IMR-90 (cell line): ENCODE measurements around the gene GPR179. TPM values are rescaled to one million over a fixed set of nuclear protein-coding genes. Genes with fewer than 3 reads are reported as not detected.

ENCODE experiments used
- ATAC-seq: fragments of 200-7000 bp; cut with Tn5 transposase; 2 replicates; pipeline ENCODE4 v1.9.1; 2020; ENCODE audit warnings: low read depth, mild to moderate bottlenecking, moderate library complexity
- BruUV-seq: library from RNA; stranded (reverse); fragments of 400-500 nt; replicated peaks from 2 replicates; lab custom pipeline; 2021; lab: Mats Ljungman, UMichigan
- CTCF ChIA-PET: fragments of 300-600 bp; formaldehyde crosslinking; extraction: SDS; loops from one replicate; lab custom pipeline; 2021; ENCODE audit warnings: antibody characterized with exemption; lab: Yijun Ruan, JAX
- POLR2A ChIA-PET: fragments of 300-600 bp; sonication (Branson Sonifier 250); formaldehyde crosslinking; loops from one replicate; lab custom pipeline; 2022; ENCODE audit warnings: antibody characterized with exemption; ENCODE audit not compliant: unreplicated experiment; lab: Charles Lee
- DNase-seq: peaks from one replicate; pipeline ENCODE4 v3.0.0; 2013
- H2AFZ ChIP-seq: replicated peaks from 2 replicates; pipeline ENCODE3; 2013; ENCODE audit warnings: low read length, mild to moderate bottlenecking; ENCODE audit not compliant: poor library complexity
- H2AK5ac ChIP-seq: 2 replicates; pipeline ENCODE4 v1.6.1; 2013; ENCODE audit warnings: low read depth, low read length, inconsistent platforms
- H2AK9ac ChIP-seq: replicated peaks from 2 replicates; pipeline ENCODE3; 2013; ENCODE audit warnings: mild to moderate bottlenecking, low read depth, low read length, moderate library complexity; ENCODE audit not compliant: poor library complexity
- H2BK120ac ChIP-seq: 2 replicates; pipeline ENCODE4 v1.6.1; 2013; ENCODE audit warnings: low read depth, low read length, inconsistent platforms
- H2BK15ac ChIP-seq: 3 replicates; pipeline ENCODE4 v1.6.1; 2013; ENCODE audit warnings: low read depth, low read length, inconsistent platforms
- H2BK20ac ChIP-seq: 2 replicates; pipeline ENCODE4 v1.6.1; 2013; ENCODE audit warnings: low read depth, mild to moderate bottlenecking, inconsistent platforms, low read length, moderate library complexity
- H2BK5ac ChIP-seq: 2 replicates; pipeline ENCODE4 v1.6.1; 2013; ENCODE audit warnings: mild to moderate bottlenecking, low read depth, low read length, inconsistent platforms; ENCODE audit not compliant: poor library complexity, severe bottlenecking
- H3K14ac ChIP-seq: replicated peaks from 2 replicates; pipeline ENCODE4 v1.6.1; 2013; ENCODE audit warnings: low read depth, low read length, inconsistent platforms
- H3K18ac ChIP-seq: 2 replicates; pipeline ENCODE4 v1.6.1; 2013; ENCODE audit warnings: low read depth, low read length, control low read depth
- H3K23ac ChIP-seq: 2 replicates; pipeline ENCODE4 v1.6.1; 2013; ENCODE audit warnings: low read depth, low read length, inconsistent platforms
- H3K27ac ChIP-seq: 2 replicates; pipeline ENCODE4 v1.5.1; 2013; ENCODE audit warnings: mild to moderate bottlenecking, control low read depth, low read length; ENCODE audit not compliant: insufficient read depth
- H3K27me3 ChIP-seq: 2 replicates; pipeline ENCODE4 v1.6.1; 2013; ENCODE audit warnings: low read length; ENCODE audit not compliant: control insufficient read depth, insufficient read depth
- H3K36me3 ChIP-seq: 2 replicates; pipeline ENCODE4 v1.6.1; 2013; ENCODE audit warnings: low read length, mixed read lengths; ENCODE audit not compliant: control insufficient read depth, insufficient read depth
- H3K4ac ChIP-seq: 2 replicates; pipeline ENCODE4 v1.6.1; 2013; ENCODE audit warnings: low read depth, low read length, inconsistent platforms
- H3K4me1 ChIP-seq: 2 replicates; pipeline ENCODE4 v1.6.1; 2013; ENCODE audit warnings: low read length, mixed read lengths; ENCODE audit not compliant: control insufficient read depth, insufficient read depth
- H3K4me2 ChIP-seq: 2 replicates; pipeline ENCODE4 v1.6.1; 2013; ENCODE audit warnings: low read depth, mild to moderate bottlenecking, control low read depth, low read length, moderate library complexity
- H3K4me3 ChIP-seq: 2 replicates; pipeline ENCODE4 v1.5.1; 2013; ENCODE audit warnings: low read depth, mild to moderate bottlenecking, control low read depth, low read length, moderate library complexity; ENCODE audit not compliant: insufficient read depth
- H3K56ac ChIP-seq: 2 replicates; pipeline ENCODE4 v1.6.1; 2013; ENCODE audit warnings: low read length, inconsistent platforms; ENCODE audit not compliant: insufficient read depth; ENCODE audit errors: extremely low read depth
- H3K79me1 ChIP-seq, 2 experiments: 2 replicates each; pipeline ENCODE4 v1.6.1; 2013; ENCODE audit warnings: low read length in 2 of 2, inconsistent platforms in 1 of 2, low read depth in 1 of 2
- H3K9ac ChIP-seq: 2 replicates; pipeline ENCODE4 v1.6.1; 2013; ENCODE audit warnings: low read depth, low read length, control low read depth
- H3K9me1 ChIP-seq: 2 replicates; pipeline ENCODE4 v1.6.1; 2013; ENCODE audit warnings: low read length, inconsistent platforms; ENCODE audit not compliant: insufficient read depth
- H3K9me3 ChIP-seq: 2 replicates; pipeline ENCODE4 v1.6.1; 2013; ENCODE audit warnings: low read length; ENCODE audit not compliant: control insufficient read depth, insufficient read depth
- H4K20me1 ChIP-seq: 2 replicates; pipeline ENCODE4 v1.6.1; 2013; ENCODE audit warnings: low read length, inconsistent platforms; ENCODE audit not compliant: insufficient read depth
- H4K5ac ChIP-seq: 2 replicates; pipeline ENCODE4 v1.6.1; 2013; ENCODE audit warnings: mild to moderate bottlenecking, low read depth, low read length, control low read depth
- H4K8ac ChIP-seq, 2 experiments: 2 replicates each; pipeline ENCODE4 v1.6.1; 2013; ENCODE audit warnings: low read depth in 2 of 2, low read length in 2 of 2, control low read depth in 1 of 2, inconsistent platforms in 1 of 2
- H4K91ac ChIP-seq: 2 replicates; pipeline ENCODE4 v1.6.1; 2013; ENCODE audit warnings: low read depth, low read length, inconsistent platforms; ENCODE audit not compliant: insufficient read depth
- BHLHE40 ChIP-seq: fragments of 150-350 bp; IDR thresholded peaks from 2 replicates; pipeline ENCODE4 v1.6.1; 2016; ENCODE audit warnings: mild to moderate bottlenecking, low read depth, low read length
- FOS ChIP-seq: fragments of 150-350 bp; IDR thresholded peaks from 2 replicates; pipeline ENCODE4 v1.6.1; 2016; ENCODE audit warnings: low read depth, low read length
- MAZ ChIP-seq: IDR thresholded peaks from 2 replicates; pipeline ENCODE4 v1.6.1; 2012; ENCODE audit warnings: low read depth, mild to moderate bottlenecking, low read length, improper control_type of control experiment, moderate library complexity, borderline replicate concordance
- WGBS, 2 experiments: methylation state at CpG; one replicate each; pipeline versions ENCODE4 v1.1.5 to v1.1.7; 2013; ENCODE audit warnings: missing lambda C conversion rate in 2 of 2; ENCODE audit not compliant: insufficient read length in 1 of 2; ENCODE audit errors: extremely low coverage in 2 of 2; 5-methylcytosine and 5-hydroxymethylcytosine counted together
- dilution Hi-C: fragments of 300-500 bp; cut with HindIII; formaldehyde crosslinking; loops from one replicate; pipeline ENCODE4 v1.14.3; 2018; ENCODE audit warnings: low sequenced_read_pairs; ENCODE audit not compliant: unreplicated experiment
- in situ Hi-C: fragments of 300-500 bp; cut with MboI; formaldehyde crosslinking; loops from 3 replicates; pipeline ENCODE4 v1.14.3; 2019; ENCODE audit warnings: low sequenced_read_pairs, inconsistent platforms, mixed read lengths
- intact Hi-C: fragments of 100-400 bp; cut with micrococcal nuclease; formaldehyde crosslinking; loops from 2 replicates; pipeline ENCODE4 v1.10.0; 2022
- polyA plus RNA-seq, 3 experiments: library from polyadenylated mRNA; depleted of rRNA; stranded (reverse); fragments of >200 nt; gene quantifications; 2 replicates each; pipeline ENCODE4 v1.2.3, GENCODE V29; 2012; ENCODE audit warnings: low replicate concordance in 1 of 3
- total RNA-seq: library from RNA; depleted of rRNA; stranded (reverse); fragments of >200 nt; gene quantifications from 2 replicates; pipeline ENCODE4 v1.2.3, GENCODE V29; 2012

The GPR179 gene
- total and polyA plus RNA-seq, 2 of the 4 experiments (the other 2 are of a cell fraction), result not detected

DNA sequence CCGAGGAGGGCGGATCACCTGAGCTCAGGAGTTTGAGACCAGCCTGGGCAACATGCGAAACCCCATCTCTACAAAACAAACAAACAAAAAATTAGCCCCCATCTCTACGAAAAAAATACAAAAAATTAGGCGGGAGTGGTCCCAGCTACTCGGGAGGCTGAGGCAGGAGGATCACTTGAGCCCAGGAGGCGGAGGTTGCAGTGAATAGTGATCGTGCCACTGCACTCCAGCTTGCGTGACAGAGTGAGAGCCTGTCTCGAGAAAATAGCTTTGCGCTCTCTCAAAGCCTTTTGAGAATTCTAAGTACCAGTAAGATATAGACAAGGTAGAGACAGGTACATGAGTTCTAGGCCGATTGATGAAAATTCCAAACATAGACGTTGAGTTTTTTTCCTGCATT lies 9.9 kb upstream of the GPR179 start:
- Histone ChIP-seq H2AK9ac (no peak overlapping the region), H3K23ac (no peak overlapping the region), H2BK15ac (no peak overlapping the region), H3K9ac (no peak overlapping the region), H4K20me1 (peaks cover 51% of the 10 kb centered on the region), H3K27me3 (no peaks in the 10 kb centered on the region), H3K36me3 (no peaks in the 10 kb centered on the region), H3K4ac (no peak overlapping the region), H2AFZ (no peak overlapping the region), H2AK5ac (no peak overlapping the region), H4K5ac (no peak overlapping the region), H4K91ac (no peak overlapping the region), H3K79me1 (peaks cover 29 to 49% of the 10 kb centered on the region in 2 experiments), H2BK20ac (no peak overlapping the region), H2BK5ac (no peak overlapping the region), H3K4me1 (peaks cover 6% of the 10 kb centered on the region), H2BK120ac (no peak overlapping the region), H3K9me3 (no peaks in the 10 kb centered on the region), H3K27ac (no peak overlapping the region), H4K8ac (no peak overlapping the region), H3K4me3 (no peak overlapping the region; the same call in 1 of the 2 replicates), H3K14ac (no peak overlapping the region), H3K56ac (no peak overlapping the region), H3K4me2 (peak overlapping the region; percentile 98), H3K18ac (no peak overlapping the region), H3K9me1 (peaks cover 9% of the 10 kb centered on the region; the same call in 1 of the 2 replicates)
- no TSS peak for BruUV-seq
- in situ Hi-C loops, result loop anchor here (10.0 to 25.0 kb wide), 2 partner anchors 134 to 311 kb away; no protein-coding TSS in a partner anchor
- no peak for TF ChIP-seq FOS
- TF ChIP-seq BHLHE40, result no peak
- TF ChIP-seq MAZ, result no peak
- intact Hi-C loops, result no loop called here
- CTCF ChIA-PET, result no interaction called here
- dilution Hi-C loops, result no loop called here
- ATAC-seq (no peak), DNase-seq (no peak)
- WGBS, 2 experiments, result 100% methylated on average over 4 of the region's 13 CpGs; no CpG with 5 or more reads in 1 of the 2 experiments
- POLR2A ChIA-PET, result no interaction called here
